HepG2 (cell line): Measurements from ENCODE around the gene HLCS. TPM values are rescaled to one million over a fixed set of nuclear protein-coding genes. Genes with fewer than 3 reads are reported as not detected.

Experiments used
- ATF1 ChIP-seq: IDR thresholded peaks from 2 replicates; pipeline ENCODE4 v1.6.1; 2016; ENCODE audit warnings: mild to moderate bottlenecking, control low read depth
- ESRRA ChIP-seq: sonication (generic); formaldehyde crosslinking; IDR thresholded peaks from 2 replicates; pipeline ENCODE4 v1.5.1; 2020; ENCODE audit warnings: mild to moderate bottlenecking, low read depth, missing genetic modification reagents
- HNF4A ChIP-seq: sonication (generic); formaldehyde crosslinking; IDR thresholded peaks from 2 replicates; pipeline ENCODE4 v1.4.0; 2020; ENCODE audit warnings: missing genetic modification reagents
- HNRNPK ChIP-seq: fragments of 200-400 bp; formaldehyde crosslinking; IDR thresholded peaks from 2 replicates; pipeline ENCODE4 v1.6.1; 2018; ENCODE audit warnings: low read length, low read depth, moderate library complexity, mild to moderate bottlenecking; ENCODE audit not compliant: poor library complexity, severe bottlenecking
- MAFK ChIP-seq, 2 experiments: IDR thresholded peaks in 1 of 2; conservative IDR thresholded peaks in 1 of 2; 2 replicates each; pipeline ENCODE4 v1.6.1; 2011; ENCODE audit warnings: improper control_type of control experiment in 2 of 2, low read length in 2 of 2
- MAZ ChIP-seq, 2 experiments: sonication (generic) in 1 of 2; formaldehyde crosslinking in 1 of 2; IDR thresholded peaks; 2 replicates each; pipeline versions ENCODE4 v1.5.0 to v1.6.1; 2012 to 2020; ENCODE audit warnings: low read depth in 2 of 2, mild to moderate bottlenecking in 2 of 2, borderline replicate concordance in 1 of 2, improper control_type of control experiment in 1 of 2, low read length in 1 of 2, missing genetic modification reagents in 1 of 2, moderate library complexity in 1 of 2
- POGZ ChIP-seq: sonication (generic); formaldehyde crosslinking; IDR thresholded peaks from 2 replicates; pipeline ENCODE4 v1.4.0; 2020; ENCODE audit warnings: mild to moderate bottlenecking, missing genetic modification reagents
- POLR2A ChIP-seq, 2 experiments: IDR thresholded peaks; 2 replicates each; pipeline ENCODE4 v1.6.1; 2011; ENCODE audit warnings: low read depth in 2 of 2, low read length in 2 of 2, mild to moderate bottlenecking in 1 of 2, moderate library complexity in 1 of 2; ENCODE audit not compliant: insufficient read depth in 1 of 2
- RBFOX2 ChIP-seq: fragments of 200-400 bp; formaldehyde crosslinking; IDR thresholded peaks from 2 replicates; pipeline ENCODE4 v1.6.1; 2017; ENCODE audit warnings: low read depth, mild to moderate bottlenecking, low read length
- YEATS4 ChIP-seq: sonication (generic); formaldehyde crosslinking; IDR thresholded peaks from 2 replicates; pipeline ENCODE4 v1.4.0; 2020; ENCODE audit warnings: missing genetic modification reagents, borderline replicate concordance
- ZBTB21 ChIP-seq: sonication (generic); formaldehyde crosslinking; IDR thresholded peaks from 2 replicates; pipeline ENCODE4 v1.4.0; 2020; ENCODE audit warnings: missing genetic modification reagents
- ZMYM4 ChIP-seq: sonication (generic); formaldehyde crosslinking; IDR thresholded peaks from 2 replicates; pipeline ENCODE4 v1.8.1; 2023; ENCODE audit warnings: mild to moderate bottlenecking, missing genetic modification reagents
- ZNF10 ChIP-seq: sonication (generic); formaldehyde crosslinking; IDR thresholded peaks from 2 replicates; pipeline ENCODE4 v1.4.0; 2020; ENCODE audit warnings: mild to moderate bottlenecking, low read depth, missing genetic modification reagents, borderline replicate concordance
- ZNF670 ChIP-seq: sonication (generic); formaldehyde crosslinking; IDR thresholded peaks from 2 replicates; pipeline ENCODE4 v1.8.0; 2022; ENCODE audit warnings: mild to moderate bottlenecking, missing genetic modification reagents, borderline replicate concordance
- ZNF749 ChIP-seq: sonication (generic); formaldehyde crosslinking; IDR thresholded peaks from 2 replicates; pipeline ENCODE4 v1.8.0; 2022; ENCODE audit warnings: mild to moderate bottlenecking, missing genetic modification reagents, moderate library complexity, borderline replicate concordance
- ZNF782 ChIP-seq: sonication (generic); formaldehyde crosslinking; IDR thresholded peaks from 2 replicates; pipeline ENCODE4 v1.4.0; 2020; ENCODE audit warnings: missing genetic modification reagents, mild to moderate bottlenecking, borderline replicate concordance
- polyA plus RNA-seq, 8 experiments: library from polyadenylated mRNA; depleted of rRNA in 3 of 8; stranded (reverse) in 7 of 8; unstranded in 1 of 8; fragments of >200 nt; fragmentation: Illumina TruSeq in 4 of 8; extraction: Trizol in 4 of 8; gene quantifications; 2 replicates each; pipeline versions ENCODE4 v1.2.1 to v1.2.3, GENCODE V29; 2011 to 2016; ENCODE audit warnings: low read depth in 4 of 8, missing spikeins in 1 of 8, mixed read lengths in 1 of 8; ENCODE audit not compliant: insufficient read depth in 1 of 8
- total RNA-seq, 5 experiments: library from RNA; depleted of rRNA; stranded (reverse); fragments of >200 nt; fragmentation: Illumina TruSeq; extraction: Trizol; gene quantifications; 2 replicates each; pipeline ENCODE4 v1.2.3, GENCODE V29; 2016; ENCODE audit warnings: low read depth in 1 of 5
- TF ChIP-seq, protein P1 (sequence below): sonication (generic); formaldehyde crosslinking; IDR thresholded peaks from 2 replicates; pipeline ENCODE4 v1.8.0; 2022; ENCODE audit warnings: missing genetic modification reagents, mild to moderate bottlenecking, borderline replicate concordance
- TF ChIP-seq, protein P2 (sequence below): IDR thresholded peaks from 2 replicates; pipeline ENCODE4 v1.6.1; 2016; ENCODE audit warnings: missing biosample characterization, missing genetic modification reagents, low read depth
- TF ChIP-seq, protein P3 (sequence below): sonication (generic); formaldehyde crosslinking; IDR thresholded peaks from 2 replicates; pipeline ENCODE4 v1.4.0; 2020; ENCODE audit warnings: mild to moderate bottlenecking, missing genetic modification reagents
- TF ChIP-seq, protein P4 (sequence below): sonication (generic); formaldehyde crosslinking; IDR thresholded peaks from 2 replicates; pipeline ENCODE4 v1.4.0; 2020; ENCODE audit warnings: missing genetic modification reagents

HLCS gene
- total and polyA plus RNA-seq, 2 of the 13 experiments (the other 11 are each of a cell fraction or from before 2014, with no cell fraction given), result 7.9 to 12.3 TPM

DNA sequence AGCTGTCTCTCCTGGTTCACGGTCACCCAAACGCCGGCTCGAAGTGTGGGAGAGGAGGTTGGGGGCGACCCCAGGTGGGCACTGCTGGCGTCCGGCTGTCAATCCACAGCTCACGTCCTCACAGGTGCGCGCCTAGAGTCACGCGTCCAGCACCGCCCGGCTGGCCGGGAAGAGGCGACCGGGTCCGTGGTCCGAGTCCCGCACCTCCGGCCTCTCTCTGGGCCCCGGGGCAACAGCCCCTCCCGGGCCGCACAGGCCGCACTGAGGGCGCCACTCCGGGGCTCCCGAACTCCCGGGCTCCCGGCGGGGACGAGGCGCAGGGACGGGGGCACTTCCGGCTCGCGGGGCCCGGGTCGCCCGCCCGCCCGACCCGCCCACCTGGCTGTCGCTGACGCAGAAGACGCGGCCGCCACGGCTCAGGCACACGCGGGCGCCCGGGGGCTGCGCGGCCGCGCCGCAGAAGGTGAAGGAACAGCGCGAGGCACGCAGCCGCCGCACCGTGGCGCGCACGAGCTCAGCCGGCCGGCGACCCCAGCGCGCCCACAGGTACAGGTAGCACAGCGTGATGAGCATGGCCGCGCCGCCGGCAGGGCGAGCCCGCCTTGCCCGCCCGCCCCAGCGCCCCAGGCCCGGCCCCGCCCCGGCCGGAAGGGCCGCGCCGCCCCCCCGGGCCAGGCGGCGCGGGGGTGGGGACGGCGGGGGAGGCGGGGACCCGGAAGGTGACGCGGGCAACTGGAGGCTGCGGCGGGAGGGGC, at the start of gene HLCS (continued):
- peak; percentile 15 for TF ChIP-seq HNRNPK
- TF ChIP-seq HNF4A, result no peak
- peak; percentile 85 for TF ChIP-seq RBFOX2
- TF ChIP-seq YEATS4 (CRISPR knock-in tag), result peak; percentile 71; the same call in 1 of the 2 replicates
- TF ChIP-seq, protein P1, sequence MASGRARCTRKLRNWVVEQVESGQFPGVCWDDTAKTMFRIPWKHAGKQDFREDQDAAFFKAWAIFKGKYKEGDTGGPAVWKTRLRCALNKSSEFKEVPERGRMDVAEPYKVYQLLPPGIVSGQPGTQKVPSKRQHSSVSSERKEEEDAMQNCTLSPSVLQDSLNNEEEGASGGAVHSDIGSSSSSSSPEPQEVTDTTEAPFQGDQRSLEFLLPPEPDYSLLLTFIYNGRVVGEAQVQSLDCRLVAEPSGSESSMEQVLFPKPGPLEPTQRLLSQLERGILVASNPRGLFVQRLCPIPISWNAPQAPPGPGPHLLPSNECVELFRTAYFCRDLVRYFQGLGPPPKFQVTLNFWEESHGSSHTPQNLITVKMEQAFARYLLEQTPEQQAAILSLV, result peak; percentile 60; the same call in 1 of the 2 replicates
- TF ChIP-seq, protein P2, sequence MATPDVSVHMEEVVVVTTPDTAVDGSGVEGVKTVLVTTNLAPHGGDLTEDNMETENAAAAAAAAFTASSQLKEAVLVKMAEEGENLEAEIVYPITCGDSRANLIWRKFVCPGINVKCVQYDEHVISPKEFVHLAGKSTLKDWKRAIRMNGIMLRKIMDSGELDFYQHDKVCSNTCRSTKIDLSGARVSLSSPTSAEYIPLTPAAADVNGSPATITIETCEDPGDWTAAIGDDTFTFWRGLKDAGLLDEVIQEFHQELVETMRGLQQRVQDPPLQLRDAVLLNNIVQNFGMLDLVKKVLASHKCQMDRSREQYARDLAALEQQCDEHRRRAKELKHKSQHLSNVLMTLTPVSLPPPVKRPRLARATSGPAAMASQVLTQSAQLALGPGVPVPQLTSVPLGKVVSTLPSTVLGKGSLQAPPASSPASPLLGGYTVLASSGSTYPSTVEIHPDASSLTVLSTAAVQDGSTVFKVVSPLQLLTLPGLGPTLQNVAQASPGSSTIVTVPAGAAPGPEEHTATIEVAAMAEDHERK (CRISPR knock-in tag), result no peak
- TF ChIP-seq ZBTB21 (CRISPR knock-in tag), result no peak
- peak; percentile 32 to 62; a peak in 3 of 4 replicates for TF ChIP-seq POLR2A (IDR thresholded peaks at IDR 0.05; ENCODE audit: insufficient read depth in 1 of 2, low read depth in 2 of 2, low read length in 2 of 2)
- TF ChIP-seq ZNF670, result no peak
- TF ChIP-seq, protein P3, sequence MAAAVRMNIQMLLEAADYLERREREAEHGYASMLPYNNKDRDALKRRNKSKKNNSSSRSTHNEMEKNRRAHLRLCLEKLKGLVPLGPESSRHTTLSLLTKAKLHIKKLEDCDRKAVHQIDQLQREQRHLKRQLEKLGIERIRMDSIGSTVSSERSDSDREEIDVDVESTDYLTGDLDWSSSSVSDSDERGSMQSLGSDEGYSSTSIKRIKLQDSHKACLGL (CRISPR knock-in tag), result peak; percentile 80
- TF ChIP-seq, protein P4, sequence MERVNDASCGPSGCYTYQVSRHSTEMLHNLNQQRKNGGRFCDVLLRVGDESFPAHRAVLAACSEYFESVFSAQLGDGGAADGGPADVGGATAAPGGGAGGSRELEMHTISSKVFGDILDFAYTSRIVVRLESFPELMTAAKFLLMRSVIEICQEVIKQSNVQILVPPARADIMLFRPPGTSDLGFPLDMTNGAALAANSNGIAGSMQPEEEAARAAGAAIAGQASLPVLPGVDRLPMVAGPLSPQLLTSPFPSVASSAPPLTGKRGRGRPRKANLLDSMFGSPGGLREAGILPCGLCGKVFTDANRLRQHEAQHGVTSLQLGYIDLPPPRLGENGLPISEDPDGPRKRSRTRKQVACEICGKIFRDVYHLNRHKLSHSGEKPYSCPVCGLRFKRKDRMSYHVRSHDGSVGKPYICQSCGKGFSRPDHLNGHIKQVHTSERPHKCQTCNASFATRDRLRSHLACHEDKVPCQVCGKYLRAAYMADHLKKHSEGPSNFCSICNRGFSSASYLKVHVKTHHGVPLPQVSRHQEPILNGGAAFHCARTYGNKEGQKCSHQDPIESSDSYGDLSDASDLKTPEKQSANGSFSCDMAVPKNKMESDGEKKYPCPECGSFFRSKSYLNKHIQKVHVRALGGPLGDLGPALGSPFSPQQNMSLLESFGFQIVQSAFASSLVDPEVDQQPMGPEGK, result peak; percentile 74
- no peak for TF ChIP-seq MAZ (IDR thresholded peaks at IDR 0.05; ENCODE audit: borderline replicate concordance, low read depth, low read length)
- peak; percentile 51; the same call in 1 of the 2 replicates for TF ChIP-seq MAZ (CRISPR knock-in tag; IDR thresholded peaks at IDR 0.05; ENCODE audit: low read depth)
- TF ChIP-seq ZNF782 (CRISPR knock-in tag), result 0 out of 2 replicates have a peak, but pooled peaks have one; percentile 61
- TF ChIP-seq MAFK (conservative IDR thresholded peaks at IDR 0.05 in 1 of 2, IDR thresholded peaks at IDR 0.05 in 1 of 2; ENCODE audit: low read length in 2 of 2), result no peak
- peak; percentile 63; the same call in 1 of the 2 replicates for TF ChIP-seq ESRRA (CRISPR knock-in tag)
- TF ChIP-seq ZNF10 (CRISPR knock-in tag), result no peak
- TF ChIP-seq ATF1 (CRISPR knock-in tag), result no peak
- peak; percentile 42 for TF ChIP-seq POGZ (CRISPR knock-in tag)
- peak; percentile 39; the same call in 1 of the 2 replicates for TF ChIP-seq ZMYM4 (CRISPR knock-in tag)
- 0 out of 2 replicates have a peak, but pooled peaks have one; percentile 30 for TF ChIP-seq ZNF749 (CRISPR knock-in tag)
